ENCODE data around the gene ZFP92. TPM values are rescaled to one million over a fixed set of nuclear protein-coding genes. Genes with fewer than 3 reads are reported as not detected.

Gene ZFP92
- total RNA-seq, 1 experiment from 2014 or later = 0.16 TPM

GRCh38 chrX:153406903-153407302 lies 4.4 kb upstream of the ZFP92 start:
- Mint-ChIP-seq H3K36me3 (ENCODE audit: insufficient read depth, unreplicated experiment) (no peaks in the 10 kb centered on the region), H3K9me3 (ENCODE audit: unreplicated experiment) (no peaks in the 10 kb centered on the region), H3K27ac (ENCODE audit: unreplicated experiment) (no peak overlapping the region), H3K27me3 (ENCODE audit: insufficient read depth, unreplicated experiment) (peaks cover 13% of the 10 kb centered on the region), H3K4me1 (ENCODE audit: low read depth, unreplicated experiment) (no peaks in the 10 kb centered on the region), H3K4me3 (ENCODE audit: unreplicated experiment) (no peak overlapping the region)
- no peak for TF ChIP-seq CTCF (IDR thresholded peaks at IDR 0.05; ENCODE audit: insufficient read depth in 1 of 2, low read depth in 1 of 2, low read length in 1 of 2, severe bottlenecking in 1 of 2, unreplicated experiment in 1 of 2)
- Histone ChIP-seq H3K36me3 (ENCODE audit: control insufficient read depth, insufficient read depth, low read length) (no peaks in the 10 kb centered on the region), H3K27me3 (replicated peaks; ENCODE audit: control insufficient read depth, insufficient read depth, low read length) (no peaks in the 10 kb centered on the region), H3K4me1 (no peaks in the 10 kb centered on the region), H3K9me3 (no peaks in the 10 kb centered on the region), H3K4me3 (ENCODE audit: low read depth, low read length) (no peak overlapping the region)
- intact Hi-C loops (cut with micrococcal nuclease; ENCODE audit: unreplicated experiment) = no loop called here
- POLR2A ChIA-PET = no interaction called here
- BruUV-seq (replicated peaks) = no TSS peak
- CTCF ChIA-PET = no interaction called here
- no peak for DNase-seq

- Histone ChIP-seq H3K4me1 (no peaks in the 10 kb centered on the region), H3K9me3 (no peaks in the 10 kb centered on the region), H3K27me3 (replicated peaks; ENCODE audit: control insufficient read depth, insufficient read depth, low read length) (no peaks in the 10 kb centered on the region), H3K36me3 (ENCODE audit: control insufficient read depth, insufficient read depth, low read length) (no peaks in the 10 kb centered on the region), H3K4me3 (ENCODE audit: low read depth, low read length) (no peak overlapping the region)
- BruUV-seq (replicated peaks) = no TSS peak
- peaks cover 13% of the 10 kb centered on the region for H3K27me3 Mint-ChIP-seq (ENCODE audit: insufficient read depth, unreplicated experiment)
- intact Hi-C loops (cut with micrococcal nuclease; ENCODE audit: unreplicated experiment) = no loop called here
- no peak for DNase-seq
- TF ChIP-seq CTCF (IDR thresholded peaks at IDR 0.05; ENCODE audit: insufficient read depth in 1 of 2, low read depth in 1 of 2, low read length in 1 of 2, severe bottlenecking in 1 of 2, unreplicated experiment in 1 of 2) = no peak
- H3K36me3 Mint-ChIP-seq (ENCODE audit: insufficient read depth, unreplicated experiment) = no peaks in the 10 kb centered on the region
- CTCF ChIA-PET = no interaction called here
- H3K4me3 Mint-ChIP-seq (ENCODE audit: unreplicated experiment) = no peak overlapping the region
- POLR2A ChIA-PET = no interaction called here
- no peaks in the 10 kb centered on the region for H3K4me1 Mint-ChIP-seq (ENCODE audit: low read depth, unreplicated experiment)
- no peak overlapping the region for H3K27ac Mint-ChIP-seq (ENCODE audit: unreplicated experiment)
- no peaks in the 10 kb centered on the region for H3K9me3 Mint-ChIP-seq (ENCODE audit: unreplicated experiment)
Observed at GRCh38 chrX:153407736-153408135, 3.5 kb upstream of the ZFP92 start.

GRCh38 chrX:153408221-153408721 lies 3.0 kb upstream of the ZFP92 start:
- Histone ChIP-seq H3K4me3 (ENCODE audit: low read depth, low read length) (no peak overlapping the region), H3K4me1 (no peaks in the 10 kb centered on the region), H3K9me3 (no peaks in the 10 kb centered on the region), H3K36me3 (ENCODE audit: control insufficient read depth, insufficient read depth, low read length) (no peaks in the 10 kb centered on the region), H3K27me3 (replicated peaks; ENCODE audit: control insufficient read depth, insufficient read depth, low read length) (no peaks in the 10 kb centered on the region)
- ChIA-PET CTCF (no interaction called here), POLR2A (no interaction called here)
- Mint-ChIP-seq H3K9me3 (ENCODE audit: unreplicated experiment) (no peaks in the 10 kb centered on the region), H3K4me3 (ENCODE audit: unreplicated experiment) (no peak overlapping the region), H3K27me3 (ENCODE audit: insufficient read depth, unreplicated experiment) (peaks cover 8% of the 10 kb centered on the region), H3K36me3 (ENCODE audit: insufficient read depth, unreplicated experiment) (no peaks in the 10 kb centered on the region), H3K4me1 (ENCODE audit: low read depth, unreplicated experiment) (no peaks in the 10 kb centered on the region), H3K27ac (ENCODE audit: unreplicated experiment) (no peak overlapping the region)
- no peak for TF ChIP-seq CTCF (IDR thresholded peaks at IDR 0.05; ENCODE audit: insufficient read depth in 1 of 2, low read depth in 1 of 2, low read length in 1 of 2, severe bottlenecking in 1 of 2, unreplicated experiment in 1 of 2)
- intact Hi-C loops (cut with micrococcal nuclease; ENCODE audit: unreplicated experiment) = no loop called here
- no peak for DNase-seq
- BruUV-seq (replicated peaks) = no TSS peak

Measured in Caco-2 (cell line).